Stimulated activated CD4-positive, alpha-beta T cell treated with anti-CD3 and anti-CD28 coated beads, Interleukin-12 subunit alpha, Interleukin-12 subunit beta, amount 100 ng/mL, for 4 hours (primary cell): ENCODE results near the gene TNNC2.
"Not testable (repeated sequence)": the region's sequence is repeated elsewhere in the genome, so short reads cannot be mapped to it uniquely, and the experiment has no call there.

ENCODE experiments used
- DNase-seq: peaks from one replicate; pipeline ENCODE4 v3.0.0-alpha.2; 2020

Gene TNNC2

GRCh38 chr20:45848421-45848820, 21.3 kb upstream of the TNNC2 start:
- no peak for DNase-seq

GRCh38 chr20:45845452-45845851, 18.3 kb upstream of the TNNC2 start:
- no peak for DNase-seq

GRCh38 chr20:45843506-45843905, 16.4 kb upstream of the TNNC2 start:
- no peak for DNase-seq

GRCh38 chr20:45842169-45842812, 15.2 kb upstream of the TNNC2 start:
- DNase-seq, result no peak

GRCh38 chr20:45841407-45842129, 14.5 kb upstream of the TNNC2 start:
- no peak for DNase-seq

- no peak for DNase-seq
These were observed 13.6 kb upstream of the TNNC2 start for GRCh38 chr20:45840700-45841198.

GRCh38 chr20:45836841-45837240, 9.7 kb upstream of the TNNC2 start:
- no peak for DNase-seq

GRCh38 chr20:45835825-45836224, 8.7 kb upstream of the TNNC2 start:
- no peak for DNase-seq

GRCh38 chr20:45835329-45835765, 8.2 kb upstream of the TNNC2 start:
- DNase-seq, result no peak

GRCh38 chr20:45834797-45835161, 7.7 kb upstream of the TNNC2 start:
- DNase-seq, result no peak

- peak; percentile 52 for DNase-seq
These were observed 7.0 kb upstream of the TNNC2 start for GRCh38 chr20:45833883-45834796.

- DNase-seq, result peak; percentile 15
These were observed 6.1 kb upstream of the TNNC2 start, which contains the start of gene SNX21 for GRCh38 chr20:45833030-45833882. Gene SNX21, plus strand, starts transcription at chr20:45833799. Its CDS starts 121 bp downstream, at chr20:45833920.

GRCh38 chr20:45832619-45833018, 5.5 kb upstream of the TNNC2 start:
- no peak for DNase-seq

GRCh38 chr20:45829673-45830106, 2.6 kb upstream of the TNNC2 start:
- not testable (repeated sequence) for DNase-seq

GRCh38 chr20:45828589-45828988, 1.5 kb upstream of the TNNC2 start:
- no peak for DNase-seq

- no peak for DNase-seq
These were observed 600 bp upstream of the TNNC2 start for GRCh38 chr20:45827712-45828111.

- DNase-seq, result no peak
These were observed 612 bp downstream of the TNNC2 start for GRCh38 chr20:45826381-45827019.

- DNase-seq, result peak; percentile 40
These were observed 2.9 kb downstream of the TNNC2 start for GRCh38 chr20:45823949-45824835.

- DNase-seq, result no peak
These were observed 4.3 kb downstream of the TNNC2 start for GRCh38 chr20:45822857-45823256.

GRCh38 chr20:45821947-45822346, 5.2 kb downstream of the TNNC2 start:
- no peak for DNase-seq

- no peak for DNase-seq
These were observed 7.6 kb downstream of the TNNC2 start for GRCh38 chr20:45819466-45819865.
